Liver (tissue), 9 donors: ENCODE data around the gene APLN. TPM values are rescaled to one million over a fixed set of nuclear protein-coding genes. Genes with fewer than 3 reads are reported as not detected.

ENCODE experiments used
- DNase-seq: peaks from one replicate; pipeline ENCODE4 v3.0.0-alpha.2; 2017; ENCODE audit warnings: low spot score
- H3K27ac ChIP-seq, 2 donors: one replicate each; pipeline ENCODE4 v1.7.0; 2013; ENCODE audit warnings: inconsistent platforms in 2 of 2, low read length in 2 of 2, control low read depth in 1 of 2, low read depth in 1 of 2, mild to moderate bottlenecking in 1 of 2
- H3K27me3 ChIP-seq, 4 donors: one replicate each; pipeline versions ENCODE4 v1.6.1 to v1.7.0; 2013; ENCODE audit warnings: low read length in 3 of 4, inconsistent platforms in 1 of 4, mild to moderate bottlenecking in 1 of 4, moderate library complexity in 1 of 4; ENCODE audit not compliant: control insufficient read depth in 4 of 4, insufficient read depth in 4 of 4
- H3K36me3 ChIP-seq, 4 donors: one replicate each; pipeline versions ENCODE4 v1.6.1 to v1.7.0; 2013; ENCODE audit warnings: low read length in 3 of 4, mild to moderate bottlenecking in 3 of 4, low read depth in 1 of 4, moderate library complexity in 1 of 4; ENCODE audit not compliant: control insufficient read depth in 4 of 4, insufficient read depth in 3 of 4
- H3K4me1 ChIP-seq, 4 donors: one replicate each; pipeline versions ENCODE4 v1.6.1 to v1.7.0; 2013; ENCODE audit warnings: low read length in 3 of 4, mild to moderate bottlenecking in 3 of 4, moderate library complexity in 1 of 4; ENCODE audit not compliant: control insufficient read depth in 4 of 4, insufficient read depth in 4 of 4
- H3K4me3 ChIP-seq, 3 donors: one replicate each; pipeline versions ENCODE4 v1.6.1 to v1.7.0; 2013; ENCODE audit warnings: low read length in 3 of 3, control low read depth in 1 of 3, low read depth in 1 of 3, mild to moderate bottlenecking in 1 of 3
- H3K9ac ChIP-seq, 2 donors: one replicate each; pipeline ENCODE4 v1.7.0; 2013; ENCODE audit warnings: low read length in 2 of 2, mild to moderate bottlenecking in 2 of 2, moderate library complexity in 2 of 2, control low read depth in 1 of 2, low read depth in 1 of 2
- H3K9me3 ChIP-seq, 4 donors: one replicate each; pipeline versions ENCODE4 v1.6.1 to v1.7.0; 2013; ENCODE audit warnings: low read length in 3 of 4; ENCODE audit not compliant: control insufficient read depth in 4 of 4
- CTCF ChIP-seq: fragments of 150-350 bp; IDR thresholded peaks from 2 replicates; pipeline ENCODE4 v1.5.1; 2017; ENCODE audit warnings: improper control_type of control experiment, low read depth, low read length; ENCODE audit not compliant: missing input control
- EGR1 ChIP-seq, 2 donors: IDR thresholded peaks; 2 replicates each; pipeline ENCODE4 v1.6.1; 2016 to 2018; ENCODE audit warnings: antibody characterized with exemption in 2 of 2, low read depth in 2 of 2
- FOXA1 ChIP-seq: IDR thresholded peaks from 2 replicates; pipeline ENCODE4 v1.6.1; 2016; ENCODE audit warnings: antibody characterized with exemption
- FOXA2 ChIP-seq: IDR thresholded peaks from 2 replicates; pipeline ENCODE4 v1.6.1; 2016; ENCODE audit warnings: antibody characterized with exemption
- GABPA ChIP-seq, 2 donors: IDR thresholded peaks in 1 of 2; conservative IDR thresholded peaks in 1 of 2; 2 replicates each; pipeline ENCODE4 v1.6.1; 2016; ENCODE audit warnings: antibody characterized with exemption in 2 of 2, mild to moderate bottlenecking in 1 of 2, moderate library complexity in 1 of 2
- HNF4A ChIP-seq, 2 donors: conservative IDR thresholded peaks; 2 replicates each; pipeline ENCODE4 v1.6.1; 2016; ENCODE audit warnings: antibody characterized with exemption in 2 of 2, mild to moderate bottlenecking in 2 of 2
- HNF4G ChIP-seq: IDR thresholded peaks from 2 replicates; pipeline ENCODE4 v1.6.1; 2016; ENCODE audit warnings: antibody characterized with exemption
- JUND ChIP-seq, 2 donors: IDR thresholded peaks; 2 replicates each; pipeline ENCODE4 v1.6.1; 2016; ENCODE audit warnings: antibody characterized with exemption in 2 of 2
- MAX ChIP-seq: IDR thresholded peaks from 2 replicates; pipeline ENCODE4 v1.6.1; 2016; ENCODE audit warnings: antibody characterized with exemption
- NR2F2 ChIP-seq: IDR thresholded peaks from 2 replicates; pipeline ENCODE4 v1.6.1; 2016; ENCODE audit warnings: antibody characterized with exemption
- RAD21 ChIP-seq, 2 donors: IDR thresholded peaks; 2 replicates each; pipeline ENCODE4 v1.6.1; 2016; ENCODE audit warnings: antibody characterized with exemption in 2 of 2, mild to moderate bottlenecking in 2 of 2
- REST ChIP-seq: IDR thresholded peaks from 2 replicates; pipeline ENCODE4 v1.6.1; 2016; ENCODE audit warnings: antibody characterized with exemption, mild to moderate bottlenecking
- SP1 ChIP-seq: IDR thresholded peaks from 2 replicates; pipeline ENCODE4 v1.6.1; 2018; ENCODE audit warnings: antibody characterized with exemption, mild to moderate bottlenecking
- TAF1 ChIP-seq: conservative IDR thresholded peaks from 2 replicates; pipeline ENCODE4 v1.6.1; 2016; ENCODE audit warnings: antibody characterized with exemption, mild to moderate bottlenecking
- YY1 ChIP-seq: IDR thresholded peaks from 2 replicates; pipeline ENCODE4 v1.6.1; 2016; ENCODE audit warnings: antibody characterized with exemption, mild to moderate bottlenecking
- ZBTB33 ChIP-seq: IDR thresholded peaks from 2 replicates; pipeline ENCODE4 v1.6.1; 2016; ENCODE audit warnings: antibody characterized with exemption
- WGBS: extraction: QIAGEN DNeasy Blood & Tissue Kit; methylation state at CpG from one replicate; pipeline ENCODE4 v1.1.7; 2013; 5-methylcytosine and 5-hydroxymethylcytosine counted together
- polyA plus RNA-seq, 2 donors: library from polyadenylated mRNA; stranded (reverse) in 1 of 2; unstranded in 1 of 2; fragments of 200-250 nt in 1 of 2; fragments of >200 nt in 1 of 2; fragmentation: Nextera tagmentation in 1 of 2; extraction: Ambion mirVana in 1 of 2; gene quantifications; one replicate each; pipeline versions ENCODE4 v1.2.1 to v1.2.3, GENCODE V29; 2013 to 2015
- total RNA-seq, 2 donors: library from RNA; depleted of rRNA; stranded (reverse); fragments of >200 nt; gene quantifications; one replicate each; pipeline ENCODE4 v1.2.3, GENCODE V29; 2014
- donor health status: healthy.
- donor health status: healthy.
- donor health status: healthy.
- donor health status: healthy.
- donor health status: healthy.

APLN gene
- total and polyA plus RNA-seq, 4 donors = 0.19 to 0.33 TPM; not detected in 2

GRCh38 chrX:129695937-129696336, 41.2 kb upstream of the APLN start:
- 94% methylated on average over 8 of the region's 8 CpGs for WGBS
- Histone ChIP-seq H3K4me3 (no peak overlapping the region), H3K36me3 (no peaks in the 10 kb centered on the region), H3K27ac (no peak overlapping the region), H3K9me3 (no peaks in the 10 kb centered on the region), H3K27me3 (no peaks in the 10 kb centered on the region), H3K9ac (no peak overlapping the region), H3K4me1 (peaks cover 0 to 4% (median 3%) of the 10 kb centered on the region in 4 donors)
- DNase-seq = no peak
- TF ChIP-seq YY1 (no peak), EGR1 (IDR thresholded peaks at IDR 0.05; ENCODE audit: low read depth in 2 of 2) (no peak), JUND (IDR thresholded peaks at IDR 0.05) (no peak), REST (no peak), ZBTB33 (no peak), SP1 (no peak), FOXA2 (no peak), CTCF (no peak), GABPA (IDR thresholded peaks at IDR 0.05 in 1 of 2, conservative IDR thresholded peaks at IDR 0.05 in 1 of 2) (no peak), MAX (no peak), RAD21 (IDR thresholded peaks at IDR 0.05) (no peak), HNF4G (no peak), TAF1 (no peak), HNF4A (conservative IDR thresholded peaks at IDR 0.05) (no peak)

- Histone ChIP-seq H3K27ac (no peak overlapping the region), H3K4me3 (no peak overlapping the region), H3K9ac (no peak overlapping the region), H3K9me3 (no peaks in the 10 kb centered on the region), H3K4me1 (peaks cover 0 to 4% (median 3%) of the 10 kb centered on the region in 4 donors), H3K27me3 (no peaks in the 10 kb centered on the region), H3K36me3 (no peaks in the 10 kb centered on the region)
- DNase-seq = no peak
- 85% methylated on average over 6 of the region's 6 CpGs for WGBS
- TF ChIP-seq GABPA (IDR thresholded peaks at IDR 0.05 in 1 of 2, conservative IDR thresholded peaks at IDR 0.05 in 1 of 2) = no peak
- TF ChIP-seq ZBTB33 = no peak
- no peak for TF ChIP-seq FOXA1
- TF ChIP-seq HNF4G = no peak
- TF ChIP-seq NR2F2 = no peak
- no peak for TF ChIP-seq CTCF
- TF ChIP-seq RAD21 (IDR thresholded peaks at IDR 0.05) = no peak
- TF ChIP-seq MAX = no peak
- no peak for TF ChIP-seq FOXA2
- TF ChIP-seq TAF1 = no peak
- no peak for TF ChIP-seq JUND (IDR thresholded peaks at IDR 0.05)
These were observed 40.8 kb upstream of the APLN start for GRCh38 chrX:129695535-129695934.
